ENCODE data around the gene HOXB1. TPM values are rescaled to one million over a fixed set of nuclear protein-coding genes. Genes with fewer than 3 reads are reported as not detected.

Gene HOXB1
- total and polyA plus RNA-seq, 2 of the 8 experiments (the other 6 are each of a cell fraction or from before 2014, with no cell fraction given), result not detected

- Histone ChIP-seq H3K23ac (ENCODE audit: insufficient read length) (no peak overlapping the region), H2AK5ac (ENCODE audit: low read depth, low read length) (no peak overlapping the region), H3K4me3 (ENCODE audit: extremely low read depth in 1 of 4, insufficient read depth in 2 of 4, low read depth in 3 of 4, low read length in 4 of 4) (no peak overlapping the region), H4K5ac (ENCODE audit: insufficient read length, low read depth, low read length) (no peak overlapping the region), H2BK20ac (ENCODE audit: low read length) (no peak overlapping the region), H3K27ac (ENCODE audit: low read depth, low read length) (no peak overlapping the region), H3K4me2 (ENCODE audit: insufficient read depth in 1 of 2, low read depth in 2 of 2, low read length in 2 of 2) (no peak overlapping the region), H2BK120ac (replicated peaks; ENCODE audit: low read depth, low read length) (no peak overlapping the region), H4K20me1 (replicated peaks in 1 of 2; ENCODE audit: control insufficient read depth in 1 of 2, insufficient read depth in 2 of 2, low read length in 2 of 2) (no peaks in the 10 kb centered on the region), H3K79me1 (ENCODE audit: low read depth, low read length) (no peaks in the 10 kb centered on the region), H2BK12ac (ENCODE audit: low read depth, low read length) (peak overlapping the region; percentile 11; the same call in 1 of the 2 replicates), H3K23me2 (ENCODE audit: low read depth, low read length) (no peaks in the 10 kb centered on the region; the same call in 1 of the 2 replicates), H3K9ac (replicated peaks in 1 of 4; ENCODE audit: extremely low read depth in 1 of 4, low read depth in 3 of 4, low read length in 3 of 4) (no peak overlapping the region), H3K36me3 (ENCODE audit: control insufficient read depth in 2 of 4, insufficient read depth in 4 of 4, low read length in 3 of 4) (no peaks in the 10 kb centered on the region), H3K14ac (ENCODE audit: insufficient read length) (no peak overlapping the region), H3K9me3 (ENCODE audit: insufficient read depth in 2 of 2, low read depth in 1 of 2, low read length in 1 of 2) (no peaks in the 10 kb centered on the region), H2BK15ac (ENCODE audit: low read length) (no peak overlapping the region), H3K27me3 (replicated peaks in 1 of 4; ENCODE audit: control insufficient read depth in 3 of 4, extremely low read depth in 1 of 4, insufficient read depth in 3 of 4, low read length in 3 of 4) (peaks cover 0 to 14% (median 7%) of the 10 kb centered on the region in 4 experiments; a peak in 5 of 7 replicates), H4K8ac (ENCODE audit: extremely low read depth, insufficient read depth, low read length) (no peak overlapping the region), H3K18ac (ENCODE audit: extremely low read depth, low read length) (no peak overlapping the region), H3K79me2 (ENCODE audit: control insufficient read depth in 1 of 2, insufficient read depth in 2 of 2, low read length in 2 of 2) (no peaks in the 10 kb centered on the region), H3K56ac (replicated peaks; ENCODE audit: insufficient read length, low read depth, low read length) (no peak overlapping the region), H4K91ac (replicated peaks; ENCODE audit: insufficient read length, low read length) (no peak overlapping the region), H3K4ac (replicated peaks; ENCODE audit: insufficient read length, low read depth, low read length) (no peak overlapping the region), H3K4me1 (replicated peaks in 1 of 4; ENCODE audit: control insufficient read depth in 3 of 4, insufficient read depth in 4 of 4, low read length in 3 of 4) (peaks cover 0 to 3% (median 1%) of the 10 kb centered on the region in 4 experiments; a peak in 5 of 7 replicates), H2BK5ac (ENCODE audit: low read depth, low read length) (no peak overlapping the region), H2AFZ (ENCODE audit: low read length) (no peak overlapping the region)
- WGBS, 2 experiments (ENCODE audit: extremely low coverage in 1 of 2, insufficient coverage in 1 of 2, insufficient read length in 1 of 2, insufficient replicate concordance in 2 of 2, low coverage in 1 of 2, low lambda C conversion rate in 2 of 2, missing lambda C conversion rate in 1 of 2), result 88% methylated on average over 6 of the region's 6 CpGs; no CpG with 5 or more reads in 1 of the 2 experiments
- no peak for DNase-seq (ENCODE audit: low read depth in 1 of 2, low spot score in 2 of 2)
- ChIA-PET POLR2A (ENCODE audit: partially characterized antibody) (no interaction called here), CTCF (ENCODE audit: partially characterized antibody) (interaction anchor here (0.6 to 2.2 kb wide), 10 partner anchors 8 to 178 kb away, joined by 3 to 8 read pairs (median 4); no protein-coding TSS in a partner anchor)
- no peak for FAIRE-seq
- no peak for TF ChIP-seq KDM4A (IDR thresholded peaks at IDR 0.05; ENCODE audit: low read depth, low read length, severe bottlenecking)
- TF ChIP-seq CBX5 (IDR thresholded peaks at IDR 0.05; ENCODE audit: low read depth, low read length), result no peak
- TF ChIP-seq PHF8 (conservative IDR thresholded peaks at IDR 0.05; ENCODE audit: low read depth, low read length), result no peak
- TF ChIP-seq HDAC6 (IDR thresholded peaks at IDR 0.05; ENCODE audit: low read depth, low read length), result no peak
- TF ChIP-seq SUZ12 (IDR thresholded peaks at IDR 0.05; ENCODE audit: low read length), result no peak
- TF ChIP-seq RBBP5 (IDR thresholded peaks at IDR 0.05; ENCODE audit: borderline replicate concordance, low read depth, low read length), result no peak
- no peak for TF ChIP-seq TBP (IDR thresholded peaks at IDR 0.05; ENCODE audit: low read depth, low read length)
- TF ChIP-seq SIN3A (conservative IDR thresholded peaks at IDR 0.05 in 1 of 2, IDR thresholded peaks at IDR 0.05 in 1 of 2; ENCODE audit: low read depth in 1 of 2, low read length in 2 of 2), result no peak
Observed at GRCh38 chr17:48513666-48514455, 16.9 kb downstream of the HOXB1 start.
